Measurements from ENCODE around the gene FYB2.
A peak's percentile ranks its signal among the peaks of the same experiment; 100 is the strongest.

FYB2 gene

DNA sequence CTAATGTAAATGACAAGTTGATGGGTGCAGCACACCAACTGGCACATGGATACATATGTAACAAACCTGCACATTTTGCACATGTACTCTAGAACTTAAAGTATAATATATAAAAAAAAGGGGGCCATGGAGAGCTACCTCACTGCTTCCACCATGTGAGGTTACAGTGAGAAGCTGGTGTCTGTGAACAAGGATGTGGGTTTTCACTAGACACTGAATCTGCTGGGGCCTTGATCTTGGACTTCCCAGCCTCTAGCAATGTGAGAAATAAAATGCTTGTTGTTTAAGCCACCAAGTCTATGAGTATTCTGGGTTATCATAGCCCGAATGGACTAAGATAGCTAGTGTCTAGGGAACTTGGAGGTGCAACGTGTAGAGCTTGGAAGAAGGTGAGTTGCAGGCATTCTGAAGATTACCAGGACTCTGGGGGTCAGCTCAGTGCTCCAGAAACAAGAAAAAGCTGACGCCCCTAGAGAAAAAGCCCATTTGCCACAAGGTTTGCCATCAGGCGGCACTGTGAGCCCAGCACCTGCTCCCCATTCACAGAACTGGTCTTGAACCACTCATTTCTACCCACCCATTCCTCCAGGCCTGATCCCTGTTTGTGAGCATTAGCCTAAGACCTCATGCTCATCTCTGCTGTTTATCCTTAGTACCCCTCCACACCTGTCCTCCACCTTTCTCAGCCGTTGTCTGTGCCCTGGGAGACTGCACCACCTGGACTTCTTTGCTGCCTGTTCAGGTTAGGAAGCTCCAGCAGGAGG lies 15.1 kb upstream of the FYB2 start:
- DNase-seq (ENCODE audit: low read depth, low spot score) = no peak

DNA sequence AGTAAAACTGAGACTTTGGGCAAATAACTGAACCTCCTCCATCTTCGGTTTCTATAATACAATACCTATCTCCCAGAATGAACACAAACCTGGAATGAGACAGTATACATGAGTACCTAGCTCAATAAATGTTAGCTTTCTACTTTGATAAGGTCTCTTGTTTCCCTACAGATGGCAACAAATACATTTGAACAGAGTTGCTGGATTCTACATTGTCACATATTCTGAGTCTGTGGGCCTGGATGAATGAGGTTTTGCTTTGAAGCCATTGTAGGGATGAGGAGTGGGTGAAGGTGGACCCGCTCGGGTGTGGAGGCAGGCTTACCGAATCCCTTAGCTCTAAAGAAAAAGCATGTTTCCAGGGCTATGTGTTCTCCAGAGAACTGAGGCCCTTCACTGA lies 13.9 kb upstream of the FYB2 start:
- DNase-seq (ENCODE audit: low read depth, low spot score) = no peak

DNA sequence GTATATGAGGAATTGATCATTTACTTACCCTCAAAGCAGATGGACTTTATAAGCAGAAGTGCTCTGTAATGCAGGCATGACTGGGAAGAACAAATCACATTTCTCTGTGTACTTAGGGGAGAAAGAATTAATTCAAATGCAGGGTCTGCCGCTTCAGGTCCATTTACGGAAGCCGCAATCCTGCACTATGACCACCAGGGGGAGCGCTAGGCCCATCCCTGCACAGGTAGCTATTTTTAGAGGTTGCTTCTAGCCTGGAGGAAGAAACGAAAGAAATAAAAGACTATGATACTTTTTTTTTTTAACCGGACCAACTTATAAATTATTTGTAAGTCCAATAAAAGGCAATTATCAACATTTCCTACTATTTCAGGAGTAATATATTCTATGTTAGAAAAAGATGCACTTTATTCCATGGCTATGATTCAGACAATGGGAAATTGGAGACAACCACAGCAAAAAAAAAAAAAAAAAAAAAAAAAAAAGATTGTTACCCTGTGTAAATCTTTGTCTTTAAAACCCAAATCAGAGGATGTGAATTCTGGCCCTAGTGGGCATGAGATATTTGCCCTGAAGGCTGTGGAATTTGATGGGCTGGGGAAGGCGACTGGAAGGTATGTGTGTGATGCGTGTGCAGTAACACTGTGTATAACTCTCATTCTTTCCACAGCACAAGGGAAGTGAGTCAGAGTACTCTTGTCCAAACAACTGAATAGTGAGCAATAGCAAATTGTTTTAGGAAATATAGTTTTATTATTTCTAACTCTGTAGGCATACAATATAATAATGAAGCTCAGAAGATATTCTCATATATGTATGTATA lies 12.9 kb upstream of the FYB2 start:
- DNase-seq (ENCODE audit: low read depth, low spot score) = peak; percentile 47

DNA sequence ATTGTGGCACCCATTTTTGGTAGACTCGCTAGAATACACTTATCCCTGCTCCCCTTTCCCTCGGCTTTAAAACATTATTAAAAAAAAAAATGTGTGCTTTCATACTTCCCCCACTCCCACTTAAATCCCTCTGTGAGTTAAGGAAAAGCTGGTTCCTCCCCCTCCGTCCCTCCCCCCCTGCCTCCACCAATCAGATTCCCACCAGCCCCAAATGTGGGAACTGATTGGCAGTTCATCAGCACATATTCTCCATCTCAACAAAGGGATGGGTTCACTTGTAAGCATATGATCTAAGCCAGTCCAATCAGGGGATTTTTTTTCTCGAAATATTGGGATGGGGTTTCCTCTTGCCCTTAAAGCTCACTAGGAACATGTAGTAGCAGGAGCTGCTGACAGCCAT lies 10.8 kb upstream of the FYB2 start:
- no peak for DNase-seq (ENCODE audit: low read depth, low spot score)

DNA sequence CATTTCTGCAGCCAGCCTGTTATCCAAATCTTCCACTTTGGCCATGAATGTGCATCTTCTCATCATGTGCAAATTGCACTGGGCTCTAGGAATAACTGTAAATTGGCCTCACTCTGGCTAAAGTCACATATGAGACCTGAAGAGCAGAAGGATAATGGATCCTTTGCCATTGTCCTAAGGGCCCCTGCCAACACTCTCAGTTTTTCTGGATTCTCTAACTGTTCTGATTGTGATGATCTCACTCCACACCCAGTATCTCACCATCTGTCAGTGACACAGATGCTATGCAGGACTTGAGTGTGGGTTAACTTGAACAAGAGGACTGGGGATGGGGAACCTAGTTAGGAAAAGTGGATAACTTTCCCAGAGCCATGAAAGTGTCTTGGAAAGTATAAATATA lies 8.5 kb upstream of the FYB2 start:
- no peak for DNase-seq (ENCODE audit: low read depth, low spot score)

DNA sequence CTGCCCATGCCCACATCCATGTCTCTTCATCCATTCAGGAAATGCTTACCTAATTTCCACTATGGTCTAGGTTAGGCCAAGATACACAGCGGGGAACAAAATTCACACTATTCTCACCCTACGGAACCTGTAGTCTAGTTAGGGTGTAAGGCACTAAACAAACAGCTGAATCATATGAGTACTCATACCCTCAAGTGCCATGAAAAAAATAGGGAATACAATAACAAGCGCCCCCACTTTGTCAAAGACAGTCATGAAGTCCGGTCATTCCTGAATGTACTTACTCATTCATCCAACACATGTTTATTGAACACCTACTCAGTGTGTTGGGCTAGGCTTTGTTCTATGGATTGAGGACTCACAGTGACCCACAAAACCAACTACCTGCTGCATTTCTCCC lies 6.2 kb upstream of the FYB2 start:
- no peak for DNase-seq (ENCODE audit: low read depth, low spot score)

DNA sequence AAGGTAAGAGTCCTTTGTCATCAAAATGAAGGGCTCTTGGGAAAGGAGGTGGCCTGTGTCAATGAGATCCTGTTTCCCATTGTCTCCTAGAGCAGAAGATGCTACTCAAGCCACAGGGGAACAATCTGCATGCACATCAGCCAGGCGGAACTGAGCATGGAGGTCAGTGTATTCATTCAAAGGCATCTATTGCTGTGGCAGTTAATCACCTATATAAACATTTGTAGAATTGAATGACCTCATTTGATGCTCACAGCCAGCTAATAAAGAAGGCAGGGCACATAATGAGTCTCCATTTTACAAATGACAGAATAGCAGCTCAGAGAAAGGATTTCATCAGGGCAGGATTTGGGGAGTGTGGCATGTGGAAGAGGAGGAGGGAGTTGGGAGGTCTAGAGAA lies 5.7 kb upstream of the FYB2 start:
- DNase-seq (ENCODE audit: low read depth, low spot score) = no peak

DNA sequence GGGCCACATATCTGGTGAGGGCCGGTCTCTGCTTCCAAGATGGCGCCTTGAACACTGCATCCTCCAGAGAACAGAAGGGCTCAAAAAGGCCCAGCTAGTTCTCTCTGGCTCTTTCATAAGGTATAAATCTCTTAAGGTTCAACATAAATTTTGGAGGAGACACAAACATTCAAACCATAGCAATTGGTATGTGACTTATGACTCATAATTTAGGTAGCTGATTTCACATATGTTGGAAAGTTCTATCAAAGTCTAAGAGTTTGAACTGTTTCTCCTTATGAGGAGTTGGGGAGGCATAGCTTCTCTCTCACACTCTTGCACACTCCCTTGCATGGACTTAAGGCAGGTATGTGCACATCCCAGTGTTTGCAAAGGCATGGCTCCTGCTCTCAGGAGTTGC lies 5.1 kb upstream of the FYB2 start:
- DNase-seq (ENCODE audit: low read depth, low spot score) = no peak

DNA sequence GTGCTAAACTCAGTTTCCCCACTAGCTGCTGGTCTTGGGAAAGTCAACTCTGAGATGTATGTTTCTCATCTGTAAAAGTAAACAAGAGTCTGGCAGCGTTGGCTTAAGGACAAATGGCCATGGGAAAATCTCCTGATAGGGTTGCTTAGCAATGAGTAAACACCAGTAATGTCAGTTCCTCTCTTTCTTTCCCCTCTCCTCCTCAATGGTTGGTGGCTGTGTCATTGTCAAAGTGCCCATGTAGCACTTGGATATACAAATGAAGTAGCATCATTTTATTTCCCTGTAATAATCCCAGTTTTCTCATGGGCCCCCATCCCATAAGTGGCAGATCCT lies 2.2 kb upstream of the FYB2 start:
- no peak for DNase-seq (ENCODE audit: low read depth, low spot score)

DNA sequence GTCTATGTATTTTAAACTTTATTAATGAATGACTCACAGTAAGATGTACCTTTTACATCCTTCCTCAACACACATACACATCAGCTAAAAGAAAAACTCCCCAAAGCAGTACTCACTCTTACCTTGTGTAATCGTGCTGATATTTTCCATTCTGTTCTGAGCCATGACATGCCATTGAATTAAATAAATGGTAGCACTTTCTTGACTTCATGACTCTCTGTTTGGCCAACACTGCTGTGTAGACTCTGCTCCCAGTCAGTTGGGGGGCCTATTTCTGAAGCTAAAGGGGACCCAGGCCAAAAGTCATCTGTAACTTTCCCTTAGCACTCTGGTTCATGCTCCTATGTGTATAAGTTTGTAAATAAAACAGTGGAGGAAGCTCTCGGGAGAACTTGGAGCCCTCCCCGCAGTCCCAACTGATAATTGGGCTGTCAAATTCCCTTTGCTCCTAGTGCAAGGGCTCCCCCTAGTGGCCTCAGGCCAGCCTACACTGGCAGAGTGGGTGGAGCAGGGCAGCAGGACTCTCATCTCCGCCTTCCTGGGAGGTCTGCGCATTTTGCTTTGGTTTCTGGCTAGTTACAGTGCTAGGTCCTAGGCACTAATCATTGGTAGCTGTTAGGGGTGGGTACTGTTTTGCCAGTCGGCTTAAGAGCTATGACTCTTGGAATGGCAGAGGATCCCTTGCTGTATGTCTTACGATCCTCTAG lies 1.7 kb upstream of the FYB2 start:
- DNase-seq (ENCODE audit: low read depth, low spot score) = peak; percentile 47

DNA sequence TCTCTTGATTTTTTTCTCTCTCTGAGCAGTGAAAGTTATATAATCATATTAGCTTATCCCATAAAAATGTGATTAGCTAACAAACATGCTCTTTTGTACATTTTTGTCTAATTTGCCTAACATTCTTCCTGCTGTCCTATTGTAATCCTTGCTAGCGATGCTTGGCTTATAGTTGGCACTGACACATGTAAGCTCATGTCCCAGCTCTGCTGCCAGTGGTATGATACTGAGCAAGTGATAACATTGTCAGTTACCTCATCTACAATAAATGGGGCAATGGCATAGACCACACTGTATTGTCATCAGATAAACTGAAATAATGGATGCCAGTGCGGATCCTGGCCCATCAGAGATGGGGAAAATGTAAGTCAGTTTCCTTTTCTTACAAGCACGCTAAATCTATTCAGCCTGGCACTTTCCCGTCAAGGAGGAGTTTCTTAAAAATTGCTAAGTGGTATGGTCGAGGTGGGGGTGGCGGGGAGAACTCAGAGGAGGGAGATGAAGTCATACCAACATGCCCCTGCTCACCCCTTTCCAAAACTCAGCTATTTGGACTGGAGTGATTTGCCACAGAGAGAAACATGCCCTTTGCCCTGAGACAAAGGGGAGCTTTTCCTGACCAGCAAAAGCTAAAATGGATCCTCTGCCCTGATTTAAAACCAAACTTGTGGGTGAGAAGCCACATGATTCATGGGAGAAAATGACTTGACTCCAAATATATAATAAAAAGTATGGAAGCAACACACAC lies 1.3 kb downstream of the FYB2 start:
- no peak for DNase-seq (ENCODE audit: low read depth, low spot score)

DNA sequence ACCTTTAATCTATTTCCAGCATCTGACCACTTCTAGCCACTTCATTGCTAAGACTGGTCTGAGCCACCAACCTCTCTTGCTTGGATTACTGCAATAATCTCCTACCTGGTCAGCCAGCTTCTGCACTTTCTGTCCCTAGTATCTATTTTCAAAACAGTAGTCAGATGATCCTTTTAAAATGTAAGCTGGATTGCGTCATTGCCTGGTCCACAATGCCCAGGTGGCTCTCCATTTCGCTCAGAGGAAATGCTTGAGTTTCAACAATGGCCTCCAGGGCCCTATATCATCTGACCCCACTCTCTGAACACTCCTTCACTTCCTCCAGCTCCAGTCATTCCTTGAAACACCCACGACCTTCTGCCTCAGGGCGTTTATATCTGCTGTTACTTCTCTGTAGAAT lies 2.3 kb downstream of the FYB2 start:
- no peak for DNase-seq (ENCODE audit: low read depth, low spot score)

DNA sequence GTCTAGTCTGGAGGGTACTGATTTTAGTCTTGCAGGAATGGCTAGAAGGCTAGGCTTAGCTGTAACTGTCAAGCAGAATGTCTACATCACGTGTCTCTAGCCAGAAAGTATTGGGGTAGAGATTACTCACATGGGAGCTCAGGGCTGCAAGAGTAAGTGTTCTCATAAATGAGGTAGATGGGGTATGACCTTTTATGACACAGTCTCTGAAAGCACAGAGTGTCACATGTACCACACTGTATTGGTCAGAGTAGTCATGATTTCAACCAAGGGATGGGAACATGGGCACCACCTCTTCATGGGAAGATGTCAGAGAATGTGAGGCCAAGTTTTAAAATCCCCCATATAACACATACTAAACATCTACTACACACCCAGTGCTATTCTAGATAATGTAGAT lies 2.9 kb downstream of the FYB2 start:
- DNase-seq (ENCODE audit: low read depth, low spot score) = no peak

DNA sequence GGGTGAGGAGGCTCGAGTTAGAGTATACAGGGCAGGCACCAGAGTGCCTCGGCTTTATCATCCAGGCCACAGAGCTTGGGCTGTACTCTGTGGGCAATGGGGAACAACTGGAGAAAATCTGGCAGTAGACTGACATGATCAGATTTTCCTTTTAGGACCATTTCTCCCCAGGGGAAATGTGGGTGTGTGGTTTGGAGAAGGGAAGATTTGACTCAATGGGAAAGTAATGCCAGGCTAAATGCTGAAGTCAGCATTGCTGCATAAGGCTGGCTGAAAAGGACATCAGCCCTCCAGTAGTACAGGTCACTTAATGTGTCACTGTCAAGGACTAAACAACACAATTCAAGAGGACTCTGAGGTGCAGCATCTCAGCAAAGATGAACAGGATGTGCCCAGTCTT lies 5.0 kb downstream of the FYB2 start:
- DNase-seq (ENCODE audit: low read depth, low spot score) = no peak

DNA sequence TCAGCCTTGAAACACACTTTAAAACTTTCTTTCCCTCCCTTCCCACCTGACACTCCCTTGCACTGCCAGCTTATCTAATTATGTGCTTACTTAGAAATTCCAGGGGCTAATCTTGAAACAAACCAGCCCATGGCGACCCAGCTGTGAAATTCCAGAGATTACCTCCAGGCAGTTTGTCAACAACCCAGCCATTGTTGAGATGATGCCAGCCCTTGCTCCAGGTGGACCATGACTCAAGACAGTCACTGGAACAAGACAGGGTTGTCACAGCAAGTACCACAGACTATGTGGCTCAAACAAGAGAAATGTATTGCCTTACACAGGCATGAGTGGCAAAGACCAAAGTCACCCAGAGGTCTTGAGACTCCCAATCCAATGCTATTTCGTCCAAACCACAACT lies 7.9 kb downstream of the FYB2 start:
- DNase-seq (ENCODE audit: low read depth, low spot score) = no peak

DNA sequence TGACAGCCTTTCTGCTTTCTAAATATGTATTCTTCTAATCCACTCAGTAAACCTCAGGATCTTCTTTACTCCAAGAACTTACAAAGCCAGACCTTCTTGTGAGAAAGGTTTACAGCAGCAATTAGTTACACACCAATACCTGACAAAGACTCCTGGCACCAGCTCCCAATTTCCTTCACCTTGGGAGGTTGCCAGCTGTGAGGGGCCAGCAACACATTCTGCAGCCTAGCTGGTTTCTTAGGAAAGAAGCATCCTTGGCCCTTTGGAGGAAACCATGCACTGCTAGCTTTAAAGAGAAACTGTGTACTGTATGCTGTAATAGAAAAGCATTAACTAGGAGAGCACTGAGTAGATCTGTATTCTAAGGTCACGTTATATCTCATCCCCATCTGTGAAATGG lies 10.8 kb downstream of the FYB2 start:
- no peak for DNase-seq (ENCODE audit: low read depth, low spot score)

DNA sequence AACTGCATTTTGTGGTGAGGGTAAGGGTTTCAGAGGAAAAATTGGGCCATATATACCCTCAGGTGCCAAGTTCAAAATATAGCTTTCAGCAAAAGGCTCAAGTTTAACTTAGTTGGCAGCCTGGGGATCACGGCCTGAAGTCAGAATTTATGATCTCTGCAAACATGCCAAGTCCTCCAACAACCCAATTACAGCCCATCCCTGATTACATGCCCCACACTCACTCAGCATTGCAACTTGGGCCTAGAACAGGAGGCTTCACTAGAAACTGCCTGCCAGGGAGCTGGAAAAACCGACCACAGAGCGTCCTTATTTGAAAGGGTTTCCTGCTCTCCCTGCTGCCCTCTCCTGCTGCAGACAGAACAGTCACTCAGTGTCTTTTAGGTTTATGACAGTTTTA lies 12.4 kb downstream of the FYB2 start:
- DNase-seq (ENCODE audit: low read depth, low spot score) = no peak

DNA sequence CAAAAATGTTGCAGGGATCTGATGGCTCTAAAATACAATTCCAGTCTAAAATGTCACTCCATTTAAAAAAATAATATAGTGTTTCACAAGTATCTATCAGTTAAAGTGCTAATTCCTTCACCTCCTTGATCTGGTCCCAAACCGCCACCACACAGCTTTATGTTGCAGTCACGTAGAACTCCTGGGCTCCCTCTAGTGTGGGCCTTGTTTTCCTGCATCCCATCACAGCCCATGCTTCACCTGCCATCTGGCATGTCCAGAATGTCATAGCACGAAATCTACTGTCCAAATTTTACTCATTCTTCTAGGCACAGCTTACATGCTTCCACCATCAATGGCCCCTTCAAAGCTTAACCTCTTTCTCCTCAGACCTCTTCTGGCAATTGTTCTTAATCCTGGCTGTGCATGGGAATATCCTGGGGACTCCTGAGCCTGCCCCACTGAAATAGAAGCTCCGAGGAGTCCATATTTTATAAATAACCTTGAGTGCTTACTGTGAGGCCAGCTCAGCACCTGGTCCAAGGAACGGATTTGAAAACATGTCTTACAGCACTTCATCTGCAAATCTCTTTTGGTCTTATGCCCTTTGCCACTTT lies 15.5 kb downstream of the FYB2 start:
- DNase-seq (ENCODE audit: low read depth, low spot score) = no peak

DNA sequence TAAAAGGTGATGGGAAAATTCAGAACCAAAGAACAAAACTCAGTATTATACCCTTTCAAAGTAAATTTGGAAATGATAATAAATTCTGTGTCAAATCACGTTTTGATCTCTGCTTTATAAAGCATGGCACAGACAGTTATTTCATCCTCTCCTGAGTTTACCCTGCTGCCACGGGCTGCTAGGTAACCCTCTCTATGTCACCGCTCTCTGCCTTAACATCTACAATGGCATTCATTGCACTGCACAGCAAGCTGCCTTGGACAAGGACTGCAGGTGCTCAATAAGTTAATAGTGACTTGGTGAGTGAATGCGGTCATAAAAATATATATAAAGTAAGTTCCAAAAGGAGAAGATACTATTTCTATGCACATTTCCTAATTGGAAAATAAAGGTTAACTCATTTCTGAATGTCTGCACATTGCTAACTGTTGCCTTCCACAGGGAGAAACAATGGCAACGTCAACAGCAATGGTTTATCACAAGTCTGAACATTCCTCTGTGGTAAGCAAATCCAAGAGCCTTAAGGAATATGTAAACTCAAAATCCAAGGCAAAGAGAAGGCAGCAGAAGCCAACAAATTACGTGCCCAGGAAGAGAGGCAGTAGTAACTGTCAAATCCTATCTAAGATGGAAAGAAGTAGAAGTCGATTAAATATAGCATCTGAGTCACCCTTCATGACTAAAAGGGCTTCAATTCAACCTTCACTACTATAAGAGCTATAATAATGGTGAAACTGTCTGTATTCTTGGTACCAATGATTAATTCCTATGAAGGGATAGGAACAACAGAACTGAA lies 19.4 kb downstream of the FYB2 start:
- no peak for DNase-seq (ENCODE audit: low read depth, low spot score)

DNA sequence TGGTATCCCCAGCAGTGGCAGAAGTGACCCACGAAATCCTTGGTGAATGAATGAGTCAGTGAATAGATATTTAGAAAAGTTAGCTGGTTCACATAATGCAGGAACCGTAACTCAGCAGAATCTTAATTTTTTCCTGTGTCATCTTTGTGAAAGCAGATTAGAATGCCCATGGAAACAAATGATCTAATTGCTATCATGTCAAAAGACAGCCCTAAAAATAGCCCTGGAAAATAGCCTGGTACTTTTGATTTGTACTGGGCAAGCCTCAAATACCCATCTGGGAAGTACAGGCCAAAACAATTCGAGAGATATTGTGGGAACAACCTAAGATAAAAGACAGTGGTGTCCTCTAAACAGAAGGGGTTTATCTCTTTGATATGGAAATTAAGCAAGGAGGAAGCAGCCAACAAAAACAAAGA lies 21.1 kb downstream of the FYB2 start:
- no peak for DNase-seq (ENCODE audit: low read depth, low spot score)
